GM21423 (cell line): ENCODE measurements around the gene RET.

Experiments
- ATAC-seq: cut with Tn5 transposase; IDR thresholded peaks from one replicate; pipeline ENCODE4 v1.9.1; 2021; ENCODE audit warnings: mild to moderate bottlenecking, moderate library complexity; ENCODE audit not compliant: unreplicated experiment

The RET gene

DNA sequence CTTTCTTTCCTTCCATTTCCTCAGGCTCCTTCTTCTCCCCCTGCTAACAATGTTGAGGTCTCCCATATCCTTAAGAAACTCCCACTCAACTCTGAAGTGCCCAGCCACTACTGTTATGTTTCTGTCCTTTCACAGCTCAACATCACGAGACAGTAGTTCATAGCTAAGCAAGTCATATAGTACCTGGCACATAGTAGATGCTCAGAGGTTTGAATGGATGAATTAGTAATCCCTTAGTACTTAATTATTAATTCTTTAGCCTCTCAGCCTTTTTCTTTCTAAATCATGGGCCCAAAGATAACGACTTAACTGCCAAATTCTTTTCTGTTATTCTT lies 84.0 kb downstream of the RET start:
- ATAC-seq, result peak; percentile 81

GRCh38 chr10:43162604-43163003 lies 85.7 kb downstream of the RET start:
- ATAC-seq, result no peak

DNA sequence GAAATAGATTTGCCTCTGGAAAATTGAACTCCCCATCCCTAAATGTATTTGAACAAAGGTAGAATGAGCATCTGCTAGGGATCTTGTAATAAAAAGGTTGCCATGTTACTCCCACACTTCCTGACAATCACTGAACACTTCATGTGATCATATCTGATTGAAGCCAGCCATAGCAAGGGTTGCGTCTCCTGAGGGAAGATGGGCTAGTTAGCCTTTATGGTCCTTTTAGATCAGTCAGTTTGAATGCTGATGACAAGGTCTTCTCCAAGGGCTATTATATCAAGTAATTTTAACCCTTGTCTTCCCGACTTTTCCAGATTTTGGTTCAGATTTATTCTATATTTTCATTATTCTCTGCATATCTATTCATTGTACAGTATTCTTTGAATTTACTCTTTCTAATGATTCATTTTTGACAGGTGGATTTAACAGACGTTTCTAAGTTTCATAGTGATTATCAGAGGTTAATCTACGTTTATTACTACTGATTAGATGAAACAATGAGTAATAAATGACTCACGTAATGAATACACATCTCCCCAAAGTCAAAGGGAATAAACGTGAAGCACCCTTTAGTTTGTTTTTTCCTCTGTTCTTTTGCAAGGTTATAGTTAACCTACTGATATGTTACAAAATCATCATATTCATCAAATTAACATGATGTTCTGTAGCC lies 89.5 kb downstream of the RET start:
- no peak for ATAC-seq

DNA sequence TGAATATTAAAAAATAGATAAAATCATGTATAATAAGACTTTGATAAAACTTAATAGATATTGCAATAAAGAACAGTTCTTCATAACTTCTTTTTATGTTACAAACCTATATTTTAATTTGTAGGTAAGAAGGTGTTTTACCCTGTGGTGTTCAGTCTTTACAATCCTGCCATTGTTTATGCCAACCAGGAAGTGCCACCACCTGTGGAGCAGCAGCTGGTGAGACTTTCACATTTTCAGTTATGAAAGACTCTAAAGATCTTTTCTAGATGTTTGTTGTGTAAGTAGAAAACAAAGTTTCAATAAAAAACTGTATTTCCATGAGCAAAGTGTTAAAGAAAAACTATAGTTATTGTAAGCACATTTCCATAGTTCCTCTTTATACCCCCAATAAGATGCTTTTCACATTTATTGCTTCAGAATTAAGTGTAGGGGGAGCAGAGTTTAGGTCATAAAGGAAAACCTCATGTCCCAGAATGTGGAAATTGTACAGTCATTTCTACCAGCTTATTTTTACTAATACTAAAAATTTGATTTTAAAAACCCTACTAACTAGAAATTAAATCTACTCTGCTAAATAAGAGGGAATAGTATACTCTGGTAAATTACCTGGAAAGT lies 90.1 kb downstream of the RET start:
- ATAC-seq, result peak; percentile 66

DNA sequence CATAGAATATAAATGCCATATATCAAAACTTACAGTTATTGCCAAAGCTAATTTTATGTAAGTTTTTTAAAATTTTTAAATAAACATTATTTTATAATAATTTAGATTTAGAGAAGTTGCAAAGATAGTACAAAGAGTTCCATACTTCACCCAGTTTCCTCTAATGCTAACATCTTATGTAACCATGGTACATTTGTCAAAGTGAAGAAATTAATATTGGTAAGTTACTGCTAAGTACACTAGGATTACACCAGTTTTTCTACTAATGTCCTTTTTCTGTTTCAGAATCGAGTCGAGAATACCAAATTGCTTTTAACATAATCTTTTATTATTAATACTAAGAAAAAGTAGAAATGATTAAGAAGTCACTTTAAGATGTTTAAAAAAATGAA lies 90.6 kb downstream of the RET start:
- no peak for ATAC-seq

GRCh38 chr10:43170491-43170890 lies 93.6 kb downstream of the RET start:
- no peak for ATAC-seq

- ATAC-seq, result no peak
Observed at GRCh38 chr10:43172645-43173044, 95.8 kb downstream of the RET start.

- no peak for ATAC-seq
Observed at GRCh38 chr10:43173120-43173519, 96.3 kb downstream of the RET start.

DNA sequence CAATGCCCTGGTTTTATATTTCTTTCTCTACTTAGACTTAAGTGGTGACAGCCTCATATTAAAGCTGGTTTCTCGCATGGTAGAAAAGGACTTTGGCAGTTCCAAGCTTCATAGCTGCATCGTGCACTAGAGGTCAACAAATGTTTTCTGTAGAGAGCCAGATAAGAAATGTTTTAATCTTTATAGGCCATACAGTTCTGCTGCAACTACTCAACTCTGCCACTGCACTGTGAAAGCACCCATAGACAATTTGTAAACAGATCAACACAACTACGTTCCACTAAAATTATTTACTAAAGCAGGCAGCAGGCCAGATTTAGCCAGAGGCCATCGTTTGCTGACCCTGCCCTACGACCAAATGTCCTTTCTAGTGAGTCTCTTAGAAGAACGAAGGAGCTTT lies 98.1 kb downstream of the RET start:
- ATAC-seq, result no peak

- no peak for ATAC-seq
Observed at GRCh38 chr10:43176271-43176670, 99.4 kb downstream of the RET start.

GRCh38 chr10:43177595-43177994 lies 100.7 kb downstream of the RET start:
- no peak for ATAC-seq
